ENCODE results near the gene JAKMIP1. TPM values are rescaled to one million over a fixed set of nuclear protein-coding genes. Genes with fewer than 3 reads are reported as not detected.

JAKMIP1 gene
- polyA plus RNA-seq, 3 donors = 0.08 TPM; not detected in 2

- no peaks in the 10 kb centered on the region for H3K79me2 ChIP-seq (ENCODE audit: insufficient read depth, low read length)
- Mint-ChIP-seq H3K36me3 (no peaks in the 10 kb centered on the region), H3K27me3 (ENCODE audit: low read depth in 3 of 3) (peaks cover 7 to 36% (median 16%) of the 10 kb centered on the region in 3 donors), H3K4me1 (no peaks in the 10 kb centered on the region), H3K27ac (no peak overlapping the region), H3K4me3 (no peak overlapping the region), H3K9me3 (peaks cover 0 to 14% (median 4%) of the 10 kb centered on the region in 7 donors)
- no peak overlapping the region for H3K27ac ChIP-seq (ENCODE audit: low read depth in 1 of 2, low read length in 2 of 2)
- no peak for TF ChIP-seq CTCF (IDR thresholded peaks at IDR 0.05)
- no peaks in the 10 kb centered on the region for H3K9me3 ChIP-seq (replicated peaks in 1 of 2; ENCODE audit: control insufficient read depth in 1 of 2, insufficient read depth in 1 of 2, low read length in 2 of 2)
- DNase-seq = no peak
- 98% methylated on average over 8 of the region's 14 CpGs for WGBS (ENCODE audit: insufficient coverage)
- no peaks in the 10 kb centered on the region for H4K20me1 ChIP-seq (ENCODE audit: insufficient read depth, low read length)
- no peak overlapping the region for H3K4me2 ChIP-seq (replicated peaks; ENCODE audit: extremely low read depth, low read length, poor library complexity, severe bottlenecking)
- no peaks in the 10 kb centered on the region for H3K4me1 ChIP-seq (ENCODE audit: control insufficient read depth in 1 of 2, insufficient read depth in 2 of 2, low read length in 2 of 2)
- no peaks in the 10 kb centered on the region for H3K36me3 ChIP-seq (replicated peaks in 1 of 2; ENCODE audit: control insufficient read depth in 1 of 2, insufficient read depth in 2 of 2, low read length in 2 of 2)
- intact Hi-C loops (cut with micrococcal nuclease) = no loop called here
- no peak overlapping the region for H2AFZ ChIP-seq (ENCODE audit: insufficient read depth, low read depth, low read length, poor library complexity, severe bottlenecking)
- H3K4me3 ChIP-seq (replicated peaks in 1 of 3; ENCODE audit: low read depth in 2 of 3, low read length in 3 of 3) = no peak overlapping the region
- H3K9ac ChIP-seq (ENCODE audit: insufficient read depth, low read length, poor library complexity, severe bottlenecking) = no peak overlapping the region
- H3K27me3 ChIP-seq (ENCODE audit: control insufficient read depth in 2 of 2, insufficient read depth in 2 of 2, low read length in 2 of 2) = no peaks in the 10 kb centered on the region
These were observed 93.1 kb downstream of the JAKMIP1 start for GRCh38 chr4:6107114-6107791.

- no peak overlapping the region for H3K9ac ChIP-seq (ENCODE audit: insufficient read depth, low read length, poor library complexity, severe bottlenecking)
- no peak overlapping the region for H2AFZ ChIP-seq (ENCODE audit: insufficient read depth, low read depth, low read length, poor library complexity, severe bottlenecking)
- H3K79me2 ChIP-seq (ENCODE audit: insufficient read depth, low read length) = no peaks in the 10 kb centered on the region
- WGBS (ENCODE audit: insufficient coverage) = 100% methylated on average over 2 of the region's 5 CpGs
- no peak overlapping the region for H3K4me3 ChIP-seq (replicated peaks in 1 of 3; ENCODE audit: low read depth in 2 of 3, low read length in 3 of 3)
- no peak for TF ChIP-seq CTCF (IDR thresholded peaks at IDR 0.05)
- no peaks in the 10 kb centered on the region for H3K4me1 Mint-ChIP-seq
- H3K4me3 Mint-ChIP-seq = peak overlapping the region in 1 of 2 donors; percentile 42
- no peak overlapping the region for H3K4me2 ChIP-seq (replicated peaks; ENCODE audit: extremely low read depth, low read length, poor library complexity, severe bottlenecking)
- no peaks in the 10 kb centered on the region for H3K9me3 ChIP-seq (replicated peaks in 1 of 2; ENCODE audit: control insufficient read depth in 1 of 2, insufficient read depth in 1 of 2, low read length in 2 of 2)
- peaks cover 0 to 14% (median 4%) of the 10 kb centered on the region in 7 donors for H3K9me3 Mint-ChIP-seq
- no peaks in the 10 kb centered on the region for H3K27me3 ChIP-seq (ENCODE audit: control insufficient read depth in 2 of 2, insufficient read depth in 2 of 2, low read length in 2 of 2)
- no peaks in the 10 kb centered on the region for H4K20me1 ChIP-seq (ENCODE audit: insufficient read depth, low read length)
- H3K27me3 Mint-ChIP-seq (ENCODE audit: low read depth in 3 of 3) = peaks cover 7 to 36% (median 18%) of the 10 kb centered on the region in 3 donors
- intact Hi-C loops (cut with micrococcal nuclease) = no loop called here
- no peak overlapping the region for H3K27ac ChIP-seq (ENCODE audit: low read depth in 1 of 2, low read length in 2 of 2)
- no peaks in the 10 kb centered on the region for H3K36me3 Mint-ChIP-seq
- H3K36me3 ChIP-seq (replicated peaks in 1 of 2; ENCODE audit: control insufficient read depth in 1 of 2, insufficient read depth in 2 of 2, low read length in 2 of 2) = no peaks in the 10 kb centered on the region
- no peaks in the 10 kb centered on the region for H3K4me1 ChIP-seq (ENCODE audit: control insufficient read depth in 1 of 2, insufficient read depth in 2 of 2, low read length in 2 of 2)
- DNase-seq = no peak
- H3K27ac Mint-ChIP-seq = no peak overlapping the region
These were observed 94.2 kb downstream of the JAKMIP1 start for GRCh38 chr4:6106156-6106555.

Measured in CD14-positive monocyte (primary cell).